GM21528 (cell line): Measurements from ENCODE around the gene PTMA.
"Not testable (repeated sequence)": the region's sequence is repeated elsewhere in the genome, so short reads cannot be mapped to it uniquely, and the experiment has no call there.

Experiments
- ATAC-seq: cut with Tn5 transposase; IDR thresholded peaks from one replicate; pipeline ENCODE4 v1.9.1; 2021; ENCODE audit warnings: mild to moderate bottlenecking, moderate library complexity; ENCODE audit not compliant: unreplicated experiment, low FRiP score

The PTMA gene

DNA sequence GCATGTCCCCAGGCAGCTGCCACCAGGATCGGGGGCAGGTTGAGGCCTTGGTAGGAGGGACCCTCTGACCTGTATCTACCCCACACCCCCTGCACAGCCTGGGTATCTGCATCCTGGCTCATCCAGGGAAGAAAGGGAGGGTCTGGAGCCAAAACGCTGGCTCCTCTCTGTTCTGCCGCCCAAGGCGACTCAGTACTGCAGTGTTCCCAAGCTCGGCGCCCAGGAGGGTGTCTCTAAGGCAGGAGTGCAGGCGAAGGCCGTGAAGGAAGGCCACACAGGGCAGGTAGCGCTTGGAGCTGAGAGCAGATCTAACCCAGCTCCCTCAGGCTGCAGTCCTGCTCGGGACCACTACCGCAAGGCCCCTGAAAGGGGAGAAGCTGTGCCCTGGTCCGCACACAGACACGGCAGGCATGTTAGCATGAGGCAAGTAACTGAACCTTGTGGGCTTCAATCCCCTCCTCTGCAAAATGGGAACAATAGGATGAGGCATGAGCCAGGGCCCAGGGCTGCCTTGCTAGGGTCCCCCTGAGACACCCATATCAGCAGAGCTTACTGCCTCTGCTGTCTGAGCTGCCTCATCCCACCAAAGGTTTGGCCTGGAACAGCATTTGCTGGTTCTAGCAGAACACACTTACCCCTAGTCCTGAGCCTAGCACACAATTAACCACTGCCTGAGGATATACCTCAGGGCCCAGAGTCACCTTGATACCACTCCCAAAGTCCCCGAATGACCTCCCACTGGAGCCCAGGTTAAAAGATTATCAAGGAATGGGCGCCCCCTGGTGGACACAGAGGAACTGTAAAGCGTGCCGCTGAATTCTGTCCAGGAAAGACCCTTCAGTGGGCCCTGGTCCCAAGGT lies 6.5 kb downstream of the PTMA start:
- ATAC-seq = no peak

- ATAC-seq = no peak
Measured at GRCh38 chr2:231715499-231715837, 7.1 kb downstream of the PTMA start.

GRCh38 chr2:231715988-231716616 lies 7.8 kb downstream of the PTMA start:
- no peak for ATAC-seq

GRCh38 chr2:231716666-231717280 lies 8.4 kb downstream of the PTMA start:
- no peak for ATAC-seq

- no peak for ATAC-seq
Measured at GRCh38 chr2:231717281-231718171, 9.2 kb downstream of the PTMA start.

GRCh38 chr2:231718799-231719198 lies 10.5 kb downstream of the PTMA start:
- no peak for ATAC-seq

GRCh38 chr2:231720292-231720986 lies 12.1 kb downstream of the PTMA start:
- ATAC-seq = no peak

DNA sequence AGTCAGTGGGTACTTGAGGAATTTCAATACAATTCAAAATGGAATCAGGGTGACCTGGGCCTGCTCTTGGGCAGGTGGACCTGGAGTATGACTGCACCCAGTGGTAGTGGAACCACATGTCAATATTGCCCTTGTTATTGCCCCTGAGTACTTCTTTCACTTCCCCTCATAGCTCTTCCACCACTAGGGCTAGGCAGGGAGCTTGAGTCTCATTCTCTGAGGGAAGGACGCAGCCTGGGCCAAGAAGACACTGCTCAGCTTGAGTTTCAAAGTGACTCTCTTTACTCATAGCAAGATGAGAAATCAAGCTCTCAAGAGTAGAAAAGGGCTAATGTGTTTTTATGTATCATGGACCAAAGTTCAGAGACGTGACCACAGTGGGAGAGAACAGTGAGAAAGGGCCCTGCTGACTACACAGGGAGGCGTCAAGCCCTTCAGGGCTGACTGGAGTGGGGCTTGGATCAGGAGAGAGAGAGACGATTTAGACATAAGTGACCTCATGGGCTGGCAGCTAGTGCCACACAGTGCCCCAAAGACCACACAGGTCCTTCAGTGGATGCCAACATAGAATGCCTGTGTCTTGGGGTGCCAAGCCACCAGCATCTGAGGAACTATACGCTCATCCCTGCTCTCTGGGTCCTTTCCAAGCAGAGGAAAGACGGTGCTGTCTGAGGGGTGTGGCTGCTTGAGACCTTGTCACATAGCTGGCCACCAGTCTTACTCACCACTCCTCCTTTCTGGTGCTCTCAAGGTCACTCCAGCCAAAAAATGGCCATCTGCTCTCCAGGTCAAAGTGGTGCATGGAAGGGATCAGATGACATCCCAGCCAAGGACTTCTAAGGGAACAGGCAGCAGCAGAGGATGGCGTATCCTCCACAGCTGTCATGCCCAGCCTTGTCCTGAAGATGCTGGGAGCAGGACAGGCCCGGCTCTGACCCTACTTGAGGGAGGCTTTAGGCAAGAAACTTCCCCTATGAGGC lies 13.0 kb downstream of the PTMA start:
- no peak for ATAC-seq

DNA sequence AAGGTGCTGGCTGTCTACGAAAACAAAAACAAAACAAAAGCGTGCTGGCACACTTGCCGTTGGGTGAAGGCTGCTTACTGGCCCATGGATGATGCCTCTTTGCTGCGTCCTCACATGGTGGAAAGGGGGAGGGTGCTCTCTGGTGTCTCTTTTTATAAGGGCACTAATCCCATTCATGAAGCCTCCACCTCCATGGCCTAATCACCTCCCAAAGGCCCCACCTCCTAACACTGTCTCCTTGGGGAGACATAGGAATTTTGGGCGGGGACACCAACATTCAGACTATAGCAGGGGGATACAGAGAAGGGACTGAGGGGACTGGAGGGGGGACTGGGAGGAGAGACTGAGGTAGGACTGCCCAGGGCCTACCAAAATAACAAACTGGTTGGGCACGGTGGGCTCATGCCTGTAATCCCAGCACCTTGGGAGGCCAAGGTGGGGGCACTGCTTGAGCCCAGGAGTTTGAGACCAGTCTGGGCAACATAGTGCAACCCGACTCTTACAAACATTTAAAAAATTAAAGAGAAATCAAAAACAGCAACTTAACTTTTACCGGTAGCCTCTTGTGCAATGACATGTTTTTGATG lies 14.5 kb downstream of the PTMA start:
- ATAC-seq = no peak

DNA sequence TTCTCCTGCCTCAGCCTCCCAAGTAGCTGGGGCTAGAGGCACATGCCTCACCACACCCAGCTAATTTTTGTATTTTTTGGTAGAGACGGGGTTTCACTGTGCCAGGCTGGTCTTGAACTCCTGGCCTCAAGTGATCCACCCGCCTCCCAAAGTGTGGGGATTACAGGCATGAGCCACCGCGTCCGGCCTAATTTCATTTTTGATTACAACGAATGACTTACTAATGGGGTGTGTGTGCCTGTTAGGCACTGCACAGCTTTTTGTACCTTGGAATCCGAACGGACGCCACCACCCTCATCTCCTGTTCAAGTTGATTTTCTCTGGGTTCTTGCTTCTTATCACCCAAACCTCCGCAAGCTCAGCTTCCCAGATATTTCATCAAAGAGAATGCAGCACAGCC lies 17.2 kb downstream of the PTMA start:
- ATAC-seq = no peak

GRCh38 chr2:231726276-231726675 lies 18.0 kb downstream of the PTMA start:
- ATAC-seq = no peak

DNA sequence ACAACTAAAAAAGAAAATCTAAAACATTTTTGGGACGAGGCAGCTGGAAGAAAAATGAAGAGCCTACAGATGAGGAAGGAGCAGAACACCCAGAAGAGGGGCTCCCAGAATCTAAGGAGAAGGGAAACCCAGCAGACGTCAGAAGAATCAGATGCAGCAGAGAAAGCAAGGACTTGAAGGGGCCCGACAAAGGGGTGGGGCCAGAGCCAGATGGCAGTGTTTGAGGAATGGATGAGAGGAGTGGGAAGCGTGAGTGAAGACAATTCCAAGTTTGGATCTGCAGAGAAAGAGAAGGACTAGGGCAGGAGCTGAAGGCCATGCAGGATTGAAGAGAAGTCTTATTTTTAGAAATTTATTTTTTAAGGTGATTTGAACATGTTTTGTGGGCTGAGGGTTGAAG lies 19.3 kb downstream of the PTMA start:
- ATAC-seq = no peak

DNA sequence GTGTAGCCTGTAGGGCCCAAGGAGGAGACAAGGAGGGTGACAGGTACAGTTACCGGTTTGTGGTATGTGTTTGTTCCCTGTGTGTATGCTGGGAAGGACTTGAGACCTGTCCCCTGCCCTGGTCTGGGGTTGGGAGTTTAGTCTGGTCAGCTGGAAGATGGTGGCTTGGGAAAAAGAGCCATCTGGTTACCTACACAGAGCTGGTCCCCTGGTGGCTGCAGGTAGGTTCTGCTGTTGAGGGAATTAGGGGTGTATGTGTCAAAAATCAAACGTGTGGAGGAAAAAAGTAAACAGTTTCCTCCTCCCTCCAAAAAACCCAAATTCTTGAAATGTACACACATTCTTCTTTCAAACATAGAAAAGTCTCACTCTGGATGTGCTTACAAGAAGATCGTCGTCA lies 24.3 kb downstream of the PTMA start:
- no peak for ATAC-seq

GRCh38 chr2:231737761-231738160 lies 29.4 kb downstream of the PTMA start:
- no peak for ATAC-seq

- ATAC-seq = no peak
Measured at GRCh38 chr2:231743376-231744116, 35.2 kb downstream of the PTMA start.

DNA sequence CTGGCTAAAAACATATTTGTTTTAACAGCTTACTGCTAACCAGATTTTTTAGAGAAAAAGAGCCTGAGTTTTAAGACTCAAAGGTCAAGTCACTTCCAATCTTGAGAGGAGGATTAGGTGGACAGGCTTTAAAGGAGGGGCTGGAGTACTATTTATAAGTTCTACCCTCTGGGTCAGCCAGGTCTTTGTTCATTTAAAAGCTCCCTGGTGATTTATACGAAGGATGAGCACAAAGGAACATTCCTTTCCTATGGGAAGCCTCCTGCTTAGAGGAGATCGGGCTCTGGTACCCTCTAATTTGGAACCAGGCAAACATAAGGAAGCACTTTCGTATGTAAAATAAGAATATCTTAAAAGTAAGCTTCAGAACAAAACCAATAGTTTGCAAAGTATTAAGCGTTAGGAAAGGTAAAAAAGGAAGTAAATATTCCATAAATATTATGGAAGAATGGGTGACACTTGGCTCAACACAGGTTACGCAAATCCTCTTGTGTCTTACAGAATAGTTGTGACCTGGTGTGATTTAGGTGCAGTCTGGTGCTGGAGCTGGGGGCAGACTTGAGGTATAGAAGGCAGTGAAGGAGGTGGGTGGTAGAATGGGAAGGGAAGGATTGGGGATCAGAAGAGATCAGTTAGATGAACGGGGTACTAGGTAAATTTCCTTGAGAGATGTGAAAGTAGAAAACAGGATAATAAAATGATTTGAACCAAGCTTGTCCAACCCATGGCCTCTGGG lies 37.1 kb downstream of the PTMA start:
- no peak for ATAC-seq

GRCh38 chr2:231748153-231748896 lies 40.0 kb downstream of the PTMA start:
- ATAC-seq = not testable (repeated sequence)
